ENCODE results near the gene NDUFB8.

Gene NDUFB8

GRCh38 chr10:100553929-100554328, 24.3 kb upstream of the NDUFB8 start:
- no peaks in the 10 kb centered on the region for H3K9me3 ChIP-seq (ENCODE audit: control insufficient read depth, insufficient read depth, low read depth, low read length)
- no peak overlapping the region for H3K4me3 ChIP-seq (ENCODE audit: low read depth, low read length)
- H3K4me1 ChIP-seq (ENCODE audit: control insufficient read depth, insufficient read depth, low read length): no peaks in the 10 kb centered on the region
- POLR2A ChIA-PET: interaction anchor here (1.9 kb wide), 1 partner anchor 9 kb away, joined by 5 read pairs; no protein-coding TSS in a partner anchor
- CTCF ChIA-PET: interaction anchor here (0.7 to 1.2 kb wide), 5 partner anchors 10 to 324 kb away, joined by 3 to 4 read pairs (median 3); no protein-coding TSS in a partner anchor
- peaks cover 8 to 67% of the 10 kb centered on the region in 2 experiments; a peak in 2 of 3 replicates for H3K36me3 ChIP-seq (ENCODE audit: control insufficient read depth in 2 of 2, insufficient read depth in 1 of 2, low read length in 2 of 2)
- H3K27ac ChIP-seq (ENCODE audit: extremely low read depth, low read depth, low read length): no peak overlapping the region
- TF ChIP-seq ZNF398 (tag by site-specific recombination; IDR thresholded peaks at IDR 0.05): no peak
- TF ChIP-seq, protein P1, sequence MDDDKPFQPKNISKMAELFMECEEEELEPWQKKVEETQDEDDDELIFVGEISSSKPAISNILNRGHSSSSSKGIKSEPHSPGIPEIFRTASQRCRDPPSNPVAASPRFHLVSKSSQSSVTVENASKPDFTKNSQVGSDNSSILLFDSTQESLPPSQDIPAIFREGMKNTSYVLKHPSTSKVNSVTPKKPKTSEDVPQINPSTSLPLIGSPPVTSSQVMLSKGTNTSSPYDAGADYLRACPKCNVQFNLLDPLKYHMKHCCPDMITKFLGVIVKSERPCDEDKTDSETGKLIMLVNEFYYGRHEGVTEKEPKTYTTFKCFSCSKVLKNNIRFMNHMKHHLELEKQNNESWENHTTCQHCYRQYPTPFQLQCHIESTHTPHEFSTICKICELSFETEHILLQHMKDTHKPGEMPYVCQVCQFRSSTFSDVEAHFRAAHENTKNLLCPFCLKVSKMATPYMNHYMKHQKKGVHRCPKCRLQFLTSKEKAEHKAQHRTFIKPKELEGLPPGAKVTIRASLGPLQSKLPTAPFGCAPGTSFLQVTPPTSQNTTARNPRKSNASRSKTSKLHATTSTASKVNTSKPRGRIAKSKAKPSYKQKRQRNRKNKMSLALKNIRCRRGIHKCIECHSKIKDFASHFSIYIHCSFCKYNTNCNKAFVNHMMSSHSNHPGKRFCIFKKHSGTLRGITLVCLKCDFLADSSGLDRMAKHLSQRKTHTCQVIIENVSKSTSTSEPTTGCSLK (tag by site-specific recombination; IDR thresholded peaks at IDR 0.05): no peak
- TF ChIP-seq OSR2 (tag by site-specific recombination; IDR thresholded peaks at IDR 0.05): no peak
- no peak for TF ChIP-seq ZNF404 (tag by site-specific recombination; IDR thresholded peaks at IDR 0.05)
- TF ChIP-seq PATZ1 (tag by site-specific recombination; IDR thresholded peaks at IDR 0.05): no peak

GRCh38 chr10:100551738-100552137, 22.1 kb upstream of the NDUFB8 start:
- ChIA-PET CTCF (interaction anchor here (0.6 to 3.6 kb wide), 8 partner anchors 9 to 319 kb away, joined by 3 to 17 read pairs (median 4); partner anchors contain the start of gene HIF1AN), POLR2A (interaction anchor here (1.3 kb wide), 1 partner anchor 16 kb away, joined by 3 read pairs; the partner anchor contains the start of gene HIF1AN)
- TF ChIP-seq ZNF626 (tag by site-specific recombination; IDR thresholded peaks at IDR 0.05) (no peak), ZNF544 (tag by site-specific recombination; IDR thresholded peaks at IDR 0.05) (no peak), ZXDB (tag by site-specific recombination; IDR thresholded peaks at IDR 0.05) (no peak), ZNF221 (tag by site-specific recombination; IDR thresholded peaks at IDR 0.05; ENCODE audit: borderline replicate concordance) (no peak), ZFHX2 (tag by site-specific recombination; conservative IDR thresholded peaks at IDR 0.05) (no peak), OVOL3 (tag by site-specific recombination; IDR thresholded peaks at IDR 0.05) (no peak), ZNF112 (tag by site-specific recombination; IDR thresholded peaks at IDR 0.05) (no peak)
- Histone ChIP-seq H3K36me3 (ENCODE audit: control insufficient read depth in 2 of 2, insufficient read depth in 1 of 2, low read length in 2 of 2) (peaks cover 10 to 78% of the 10 kb centered on the region in 2 experiments), H3K4me1 (ENCODE audit: control insufficient read depth, insufficient read depth, low read length) (no peaks in the 10 kb centered on the region), H3K9me3 (ENCODE audit: control insufficient read depth, insufficient read depth, low read depth, low read length) (no peaks in the 10 kb centered on the region), H3K4me3 (ENCODE audit: low read depth, low read length) (no peak overlapping the region), H3K27ac (ENCODE audit: extremely low read depth, low read depth, low read length) (no peak overlapping the region)

GRCh38 chr10:100551196-100551595, 21.5 kb upstream of the NDUFB8 start:
- H3K4me1 ChIP-seq (ENCODE audit: control insufficient read depth, insufficient read depth, low read length): no peaks in the 10 kb centered on the region
- H3K9me3 ChIP-seq (ENCODE audit: control insufficient read depth, insufficient read depth, low read depth, low read length): no peaks in the 10 kb centered on the region
- ChIA-PET CTCF (interaction anchor here (0.6 to 3.6 kb wide), 5 partner anchors 10 to 320 kb away, joined by 3 to 17 read pairs (median 8); partner anchors contain the start of gene HIF1AN), POLR2A (interaction anchor here (1.0 to 1.3 kb wide), 2 partner anchors 9 to 15 kb away, joined by 3 read pairs; partner anchors contain the start of gene HIF1AN)
- H3K27ac ChIP-seq (ENCODE audit: extremely low read depth, low read depth, low read length): no peak overlapping the region
- H3K36me3 ChIP-seq (ENCODE audit: control insufficient read depth in 2 of 2, insufficient read depth in 1 of 2, low read length in 2 of 2): peaks cover 15 to 77% of the 10 kb centered on the region in 2 experiments
- H3K4me3 ChIP-seq (ENCODE audit: low read depth, low read length): no peak overlapping the region
- TF ChIP-seq ZNF114 (tag by site-specific recombination; IDR thresholded peaks at IDR 0.05): no peak
- TF ChIP-seq ZNF707 (tag by site-specific recombination; IDR thresholded peaks at IDR 0.05): no peak
- TF ChIP-seq ZNF112 (tag by site-specific recombination; IDR thresholded peaks at IDR 0.05): no peak
- no peak for TF ChIP-seq ZNF133 (tag by site-specific recombination; IDR thresholded peaks at IDR 0.05)
- no peak for TF ChIP-seq ZFP3 (tag by site-specific recombination; IDR thresholded peaks at IDR 0.05; ENCODE audit: low read depth)
- no peak for TF ChIP-seq ZNF621 (tag by site-specific recombination; IDR thresholded peaks at IDR 0.05)
- TF ChIP-seq ZNF23 (tag by site-specific recombination; IDR thresholded peaks at IDR 0.05; ENCODE audit: borderline replicate concordance): no peak
- TF ChIP-seq GLIS1 (tag by site-specific recombination; IDR thresholded peaks at IDR 0.05): no peak
- TF ChIP-seq ZFP37 (tag by site-specific recombination; IDR thresholded peaks at IDR 0.05): no peak
- TF ChIP-seq, protein P2, sequence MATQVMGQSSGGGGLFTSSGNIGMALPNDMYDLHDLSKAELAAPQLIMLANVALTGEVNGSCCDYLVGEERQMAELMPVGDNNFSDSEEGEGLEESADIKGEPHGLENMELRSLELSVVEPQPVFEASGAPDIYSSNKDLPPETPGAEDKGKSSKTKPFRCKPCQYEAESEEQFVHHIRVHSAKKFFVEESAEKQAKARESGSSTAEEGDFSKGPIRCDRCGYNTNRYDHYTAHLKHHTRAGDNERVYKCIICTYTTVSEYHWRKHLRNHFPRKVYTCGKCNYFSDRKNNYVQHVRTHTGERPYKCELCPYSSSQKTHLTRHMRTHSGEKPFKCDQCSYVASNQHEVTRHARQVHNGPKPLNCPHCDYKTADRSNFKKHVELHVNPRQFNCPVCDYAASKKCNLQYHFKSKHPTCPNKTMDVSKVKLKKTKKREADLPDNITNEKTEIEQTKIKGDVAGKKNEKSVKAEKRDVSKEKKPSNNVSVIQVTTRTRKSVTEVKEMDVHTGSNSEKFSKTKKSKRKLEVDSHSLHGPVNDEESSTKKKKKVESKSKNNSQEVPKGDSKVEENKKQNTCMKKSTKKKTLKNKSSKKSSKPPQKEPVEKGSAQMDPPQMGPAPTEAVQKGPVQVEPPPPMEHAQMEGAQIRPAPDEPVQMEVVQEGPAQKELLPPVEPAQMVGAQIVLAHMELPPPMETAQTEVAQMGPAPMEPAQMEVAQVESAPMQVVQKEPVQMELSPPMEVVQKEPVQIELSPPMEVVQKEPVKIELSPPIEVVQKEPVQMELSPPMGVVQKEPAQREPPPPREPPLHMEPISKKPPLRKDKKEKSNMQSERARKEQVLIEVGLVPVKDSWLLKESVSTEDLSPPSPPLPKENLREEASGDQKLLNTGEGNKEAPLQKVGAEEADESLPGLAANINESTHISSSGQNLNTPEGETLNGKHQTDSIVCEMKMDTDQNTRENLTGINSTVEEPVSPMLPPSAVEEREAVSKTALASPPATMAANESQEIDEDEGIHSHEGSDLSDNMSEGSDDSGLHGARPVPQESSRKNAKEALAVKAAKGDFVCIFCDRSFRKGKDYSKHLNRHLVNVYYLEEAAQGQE (tag by site-specific recombination; IDR thresholded peaks at IDR 0.05): no peak
- TF ChIP-seq ZNF548 (tag by site-specific recombination; IDR thresholded peaks at IDR 0.05): no peak
